KOPT-K1 (cell line): ENCODE measurements around the gene NT5DC1.

Experiments
- H3K27ac ChIP-seq: fragments of 200-600 bp; sonication (generic); 2 replicates; pipeline ENCODE4 v1.5.1; 2016; ENCODE audit warnings: antibody characterized with exemption, mild to moderate bottlenecking, low read depth, low read length; ENCODE audit not compliant: poor library complexity, severe bottlenecking
- H3K36me3 ChIP-seq: fragments of 200-600 bp; sonication (generic); 2 replicates; pipeline ENCODE4 v1.5.1; 2017; ENCODE audit warnings: antibody characterized with exemption, mild to moderate bottlenecking, low read length, moderate library complexity; ENCODE audit not compliant: insufficient read depth
- H3K9me3 ChIP-seq: fragments of 200-600 bp; sonication (generic); 2 replicates; pipeline ENCODE4 v1.5.1; 2017; ENCODE audit warnings: antibody characterized with exemption, low read length, mild to moderate bottlenecking; ENCODE audit not compliant: insufficient read depth, poor library complexity, severe bottlenecking

Gene NT5DC1

DNA sequence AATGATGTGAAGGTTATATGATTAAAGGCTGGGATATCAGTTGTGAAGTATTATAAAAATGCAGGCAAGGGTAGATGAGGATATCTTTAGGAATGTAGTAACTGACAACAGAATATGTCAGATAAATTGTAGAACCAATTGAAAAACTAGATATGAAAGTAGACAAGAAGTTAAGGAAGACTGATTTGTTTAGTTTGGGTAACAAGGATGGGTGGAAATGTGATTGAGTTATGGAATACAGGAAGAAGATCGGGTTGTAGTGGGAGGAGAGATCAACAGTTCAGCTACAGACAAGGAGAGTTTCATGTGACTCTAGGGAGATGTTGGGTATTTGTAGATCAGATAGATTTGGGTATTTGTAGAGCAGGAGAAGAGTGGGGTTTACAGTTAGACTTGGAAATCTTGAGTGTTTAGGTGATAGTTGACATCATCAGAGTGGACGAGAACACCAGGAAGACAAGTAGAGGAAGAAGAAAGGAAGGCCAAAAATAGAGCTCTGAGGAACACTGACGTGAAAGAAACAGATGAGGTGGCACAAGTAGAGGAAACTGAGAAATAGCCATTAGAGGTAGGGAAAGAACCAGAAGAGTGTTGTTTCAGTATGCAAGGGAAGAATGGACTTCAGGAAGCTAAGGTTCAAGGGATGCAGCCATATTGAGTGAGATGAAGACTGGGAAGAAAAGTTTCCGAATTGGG lies 191.2 kb downstream of the NT5DC1 start:
- Histone ChIP-seq H3K27ac (no peak overlapping the region), H3K36me3 (no peaks in the 10 kb centered on the region), H3K9me3 (no peaks in the 10 kb centered on the region)

DNA sequence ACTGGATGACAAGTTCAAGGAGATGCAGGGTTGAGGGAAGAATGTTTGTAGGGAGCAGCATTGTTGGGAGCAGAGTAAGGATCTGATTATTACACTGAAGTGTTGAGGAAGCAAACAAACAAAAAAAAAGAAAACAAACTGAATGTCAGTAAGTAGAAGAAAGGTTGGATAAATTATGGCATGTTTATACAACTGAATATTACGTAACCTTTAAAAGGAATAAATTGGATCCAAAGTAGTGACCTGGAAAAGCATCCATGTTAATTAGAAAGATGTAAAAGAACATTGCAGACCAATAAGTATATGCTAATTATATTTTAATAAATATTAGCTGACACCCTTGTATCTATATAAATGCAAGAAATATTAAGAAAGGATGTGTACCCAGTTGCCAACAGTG lies 191.9 kb downstream of the NT5DC1 start:
- no peaks in the 10 kb centered on the region for H3K36me3 ChIP-seq
- H3K9me3 ChIP-seq: no peaks in the 10 kb centered on the region
- H3K27ac ChIP-seq: no peak overlapping the region

DNA sequence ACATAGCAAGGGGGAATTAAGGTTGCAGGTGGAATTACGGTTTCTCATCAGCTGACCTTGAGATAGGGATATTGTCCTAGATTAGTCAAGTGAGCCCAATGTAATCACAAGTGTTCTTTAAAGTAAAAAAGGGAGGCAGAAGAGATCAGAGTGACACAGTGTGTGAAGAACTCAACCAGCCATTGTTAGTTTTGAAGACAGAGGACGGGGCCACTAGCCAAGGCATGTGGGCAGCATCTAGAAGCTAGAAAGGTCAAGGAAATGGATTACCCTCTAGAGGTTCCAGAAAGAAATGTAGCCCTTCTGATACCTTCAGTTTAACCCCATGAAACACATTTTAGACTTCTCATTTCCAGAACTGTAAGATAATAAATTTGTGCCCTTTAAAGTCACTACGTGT lies 197.6 kb downstream of the NT5DC1 start:
- peaks cover 7% of the 10 kb centered on the region for H3K9me3 ChIP-seq
- H3K27ac ChIP-seq: no peak overlapping the region
- H3K36me3 ChIP-seq: no peaks in the 10 kb centered on the region

GRCh38 chr6:116298973-116299372 lies 198.3 kb downstream of the NT5DC1 start:
- H3K9me3 ChIP-seq: peaks cover 7% of the 10 kb centered on the region
- no peak overlapping the region for H3K27ac ChIP-seq
- H3K36me3 ChIP-seq: no peaks in the 10 kb centered on the region
